CD4-positive, CD25-positive, alpha-beta regulatory T cell (primary cell): ENCODE measurements around the gene TMEM154. TPM values are rescaled to one million over a fixed set of nuclear protein-coding genes. Genes with fewer than 3 reads are reported as not detected.
"Not testable (repeated sequence)": the region's sequence is repeated elsewhere in the genome, so short reads cannot be mapped to it uniquely, and the experiment has no call there.

Experiments used
- ATAC-seq, 2 donors: fragments of 150-1000 bp; cut with Tn5 transposase; one replicate each; pipeline ENCODE4 v1.10.0; 2021; ENCODE audit warnings: low read depth in 2 of 2, moderate number of reproducible peaks in 2 of 2, moderate library complexity in 1 of 2
- DNase-seq, 3 donors: peaks; one replicate each; pipeline versions ENCODE4 v3.0.0 to v3.0.0-alpha.2; 2012 to 2022; ENCODE audit warnings: mixed read lengths in 1 of 3
- H3K27ac ChIP-seq: one replicate; pipeline ENCODE4 v1.7.0; 2013; ENCODE audit warnings: mild to moderate bottlenecking, low read length; ENCODE audit not compliant: insufficient read depth, poor library complexity, severe bottlenecking
- H3K27me3 ChIP-seq: one replicate; pipeline ENCODE4 v1.7.0; 2013; ENCODE audit warnings: low read length; ENCODE audit not compliant: control insufficient read depth, insufficient read depth
- H3K36me3 ChIP-seq: one replicate; pipeline ENCODE4 v1.7.0; 2013; ENCODE audit warnings: mild to moderate bottlenecking, low read length, moderate library complexity; ENCODE audit not compliant: control insufficient read depth, insufficient read depth
- H3K4me1 ChIP-seq: 2 replicates; pipeline ENCODE4 v1.7.0; 2013; ENCODE audit warnings: mild to moderate bottlenecking, low read length; ENCODE audit not compliant: insufficient read depth, control insufficient read depth, poor library complexity, severe bottlenecking
- H3K4me3 ChIP-seq: one replicate; pipeline ENCODE4 v1.7.0; 2013; ENCODE audit warnings: low read depth, mild to moderate bottlenecking, low read length, moderate library complexity
- H3K9me3 ChIP-seq, 2 experiments: 1 replicate in 1 of 2; 2 replicates in 1 of 2; pipeline ENCODE4 v1.7.0; 2013; ENCODE audit warnings: low read length in 2 of 2, mild to moderate bottlenecking in 1 of 2, moderate library complexity in 1 of 2; ENCODE audit not compliant: control insufficient read depth in 2 of 2
- H3K27ac Mint-ChIP-seq, 3 donors: one replicate each; pipeline ENCODE4 v1.8.0; 2020 to 2022; ENCODE audit warnings: mild to moderate bottlenecking in 3 of 3, mixed read lengths in 3 of 3, moderate library complexity in 2 of 3
- H3K27me3 Mint-ChIP-seq: one replicate; pipeline ENCODE4 v1.8.0; 2022; ENCODE audit warnings: mild to moderate bottlenecking, mixed read lengths
- H3K36me3 Mint-ChIP-seq: one replicate; pipeline ENCODE4 v1.8.0; 2020; ENCODE audit warnings: mixed read lengths
- H3K4me1 Mint-ChIP-seq, 4 donors: one replicate each; pipeline ENCODE4 v1.8.0; 2020 to 2022; ENCODE audit warnings: mixed read lengths in 4 of 4, mild to moderate bottlenecking in 1 of 4
- H3K4me3 Mint-ChIP-seq, 4 donors: one replicate each; pipeline ENCODE4 v1.8.0; 2020 to 2022; ENCODE audit warnings: mild to moderate bottlenecking in 4 of 4, mixed read lengths in 4 of 4, moderate library complexity in 3 of 4
- H3K9me3 Mint-ChIP-seq, 7 donors: one replicate each; pipeline ENCODE4 v1.8.0; 2020 to 2022; ENCODE audit warnings: mixed read lengths in 7 of 7, mild to moderate bottlenecking in 3 of 7, moderate library complexity in 2 of 7
- polyA plus RNA-seq, 4 donors: library from polyadenylated mRNA; unstranded; fragments of 300-500 nt; fragmentation: Illumina TruSeq; gene quantifications; one replicate each; pipeline ENCODE4 v1.2.3, GENCODE V29; 2021
- total RNA-seq: library from RNA; stranded (reverse); gene quantifications from one replicate; pipeline ENCODE4 v1.2.3, GENCODE V29; 2022

The TMEM154 gene
- total and polyA plus RNA-seq, 5 donors from 2014 or later = 36.3 to 62.4 (median 55.2) TPM

- peaks cover 17% of the 10 kb centered on the region for H3K36me3 ChIP-seq
- no peak overlapping the region for H3K4me3 Mint-ChIP-seq
- peaks cover 0 to 2% (median 0%) of the 10 kb centered on the region in 7 donors for H3K9me3 Mint-ChIP-seq
- ATAC-seq (no peak), DNase-seq (no peak)
- no peak overlapping the region for H3K4me3 ChIP-seq
- H3K4me1 Mint-ChIP-seq = peaks cover 22 to 62% (median 47%) of the 10 kb centered on the region in 4 donors
- no peak overlapping the region for H3K27ac ChIP-seq
- H3K4me1 ChIP-seq = peaks cover 28% of the 10 kb centered on the region
- H3K27me3 Mint-ChIP-seq = no peaks in the 10 kb centered on the region
- no peak overlapping the region for H3K27ac Mint-ChIP-seq
- peaks cover 30% of the 10 kb centered on the region for H3K36me3 Mint-ChIP-seq
- no peaks in the 10 kb centered on the region for H3K27me3 ChIP-seq
- H3K9me3 ChIP-seq = no peaks in the 10 kb centered on the region
Observed at GRCh38 chr4:152673489-152673888, 6.3 kb downstream of the TMEM154 start.

DNA sequence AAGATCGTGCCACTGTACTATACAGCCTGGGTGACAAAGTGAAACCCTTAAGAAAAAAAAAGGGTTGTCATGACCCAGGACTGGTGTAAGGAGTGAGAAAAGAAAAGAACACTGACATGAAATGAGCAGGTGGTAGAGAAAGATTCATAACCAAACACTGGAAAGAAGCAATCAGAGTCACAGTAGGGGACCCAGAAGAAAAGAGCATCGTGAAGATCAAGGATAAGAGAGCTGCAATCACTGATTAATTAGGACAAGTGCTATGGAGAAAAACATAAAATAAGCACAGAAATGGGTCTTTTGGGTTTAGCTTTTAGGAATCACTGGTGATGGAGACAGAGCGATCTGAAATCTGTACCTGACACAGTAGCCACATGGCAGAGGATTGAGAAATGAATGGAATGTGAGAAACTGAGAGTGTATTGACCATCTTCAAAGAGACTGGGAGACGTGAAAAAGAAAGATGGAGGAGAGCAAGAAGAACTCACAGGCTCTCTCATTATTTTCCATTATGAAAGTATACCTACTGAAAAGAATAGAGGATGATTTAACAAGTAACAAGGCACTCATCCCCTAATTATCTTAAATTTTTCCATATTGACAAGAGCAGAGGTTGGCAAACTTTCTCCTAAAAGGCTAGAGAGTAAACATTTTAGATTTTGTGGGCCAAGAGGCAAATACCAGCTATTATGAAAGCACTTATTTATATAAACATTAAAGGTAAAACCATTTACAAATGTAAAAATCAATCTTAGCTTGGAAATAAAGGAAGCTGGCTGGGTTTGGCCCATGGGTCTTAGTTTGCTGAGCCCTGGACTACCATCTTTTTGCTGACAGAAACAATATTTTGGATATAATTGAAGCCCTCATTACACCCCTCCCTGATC lies 7.3 kb downstream of the TMEM154 start:
- no peak overlapping the region for H3K4me3 ChIP-seq
- ATAC-seq (no peak), DNase-seq (no peak)
- H3K36me3 ChIP-seq = peaks cover 24% of the 10 kb centered on the region
- peaks cover 22 to 54% (median 41%) of the 10 kb centered on the region in 4 donors for H3K4me1 Mint-ChIP-seq
- no peaks in the 10 kb centered on the region for H3K27me3 ChIP-seq
- no peaks in the 10 kb centered on the region for H3K27me3 Mint-ChIP-seq
- peaks cover 30% of the 10 kb centered on the region for H3K36me3 Mint-ChIP-seq
- peaks cover 18% of the 10 kb centered on the region for H3K4me1 ChIP-seq
- no peaks in the 10 kb centered on the region for H3K9me3 ChIP-seq
- no peak overlapping the region for H3K27ac ChIP-seq
- H3K9me3 Mint-ChIP-seq = peaks cover 0 to 2% (median 0%) of the 10 kb centered on the region in 7 donors
- peak overlapping the region in 1 of 4 donors; percentile 2 for H3K4me3 Mint-ChIP-seq
- H3K27ac Mint-ChIP-seq = peak overlapping the region in 2 of 3 donors; percentile 26 to 56

DNA sequence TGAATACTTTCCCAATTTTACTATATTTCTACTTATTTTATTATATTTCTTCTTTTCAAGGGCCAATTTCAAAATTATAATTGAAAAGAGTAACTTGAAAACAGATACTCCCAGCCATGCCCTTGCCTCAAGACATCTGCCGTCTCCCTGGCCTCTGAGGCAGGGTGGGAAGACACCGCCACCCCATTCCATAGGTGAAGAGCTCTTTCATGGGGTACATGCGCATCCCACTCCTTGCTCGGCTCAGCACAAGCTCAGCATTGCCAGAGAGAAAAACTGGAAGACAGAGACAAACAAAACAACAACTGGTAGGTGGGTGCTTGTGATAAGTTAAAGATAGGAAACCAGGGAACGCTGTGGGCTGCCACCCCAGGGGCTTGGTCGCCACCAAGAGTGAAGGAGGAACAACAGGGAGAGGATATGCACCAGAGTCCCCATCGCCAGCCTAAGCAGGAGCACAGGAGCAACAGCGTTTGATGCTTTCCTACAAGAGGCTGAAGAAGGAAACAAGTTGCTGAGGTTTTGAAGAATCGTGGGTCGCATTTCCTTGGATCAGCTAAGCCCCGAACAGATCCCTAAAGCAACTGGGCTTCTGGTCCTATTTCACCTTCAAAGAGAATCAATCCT lies 11.3 kb downstream of the TMEM154 start:
- DNase-seq (no peak), ATAC-seq (no peak)
- Histone ChIP-seq H3K36me3 (peaks cover 12% of the 10 kb centered on the region), H3K27ac (no peak overlapping the region), H3K4me1 (peaks cover 4% of the 10 kb centered on the region), H3K9me3 (no peaks in the 10 kb centered on the region), H3K4me3 (no peak overlapping the region), H3K27me3 (no peaks in the 10 kb centered on the region)
- H3K4me1 Mint-ChIP-seq = peaks cover 27 to 44% (median 32%) of the 10 kb centered on the region in 4 donors
- H3K27me3 Mint-ChIP-seq = no peaks in the 10 kb centered on the region
- H3K36me3 Mint-ChIP-seq = peaks cover 25% of the 10 kb centered on the region
- H3K27ac Mint-ChIP-seq = peak overlapping the region in 1 of 3 donors; percentile 49
- no peak overlapping the region for H3K4me3 Mint-ChIP-seq
- H3K9me3 Mint-ChIP-seq = peaks cover 0 to 2% (median 0%) of the 10 kb centered on the region in 7 donors

DNA sequence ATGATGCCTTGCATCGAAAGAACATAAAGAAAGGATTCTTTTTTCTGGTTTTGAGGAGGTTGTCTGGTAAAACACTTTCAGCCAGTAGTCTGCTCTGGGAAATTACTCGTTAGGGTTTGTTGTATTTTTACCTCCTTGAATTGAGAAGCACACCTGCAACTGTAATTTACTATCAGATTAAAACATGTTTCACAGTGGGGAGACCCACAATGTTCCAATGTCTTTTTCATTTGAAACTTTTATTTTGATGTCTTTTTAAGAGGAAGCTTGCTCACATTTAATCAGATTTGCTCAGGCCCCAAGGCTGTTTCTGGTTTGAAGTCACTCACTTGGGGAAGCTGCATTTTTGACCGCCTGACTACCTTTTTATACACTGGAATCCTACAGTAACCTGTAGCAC lies 12.0 kb downstream of the TMEM154 start:
- peaks cover 0 to 2% (median 0%) of the 10 kb centered on the region in 7 donors for H3K9me3 Mint-ChIP-seq
- Histone ChIP-seq H3K36me3 (peaks cover 12% of the 10 kb centered on the region), H3K27ac (no peak overlapping the region), H3K9me3 (no peaks in the 10 kb centered on the region), H3K4me1 (peaks cover 11% of the 10 kb centered on the region), H3K27me3 (no peaks in the 10 kb centered on the region), H3K4me3 (no peak overlapping the region)
- H3K4me1 Mint-ChIP-seq = peaks cover 34 to 50% (median 38%) of the 10 kb centered on the region in 4 donors
- H3K36me3 Mint-ChIP-seq = peaks cover 31% of the 10 kb centered on the region
- no peaks in the 10 kb centered on the region for H3K27me3 Mint-ChIP-seq
- ATAC-seq = no peak
- no peak overlapping the region for H3K4me3 Mint-ChIP-seq
- DNase-seq = no peak
- peak overlapping the region in 2 of 3 donors; percentile 32 to 70 for H3K27ac Mint-ChIP-seq

DNA sequence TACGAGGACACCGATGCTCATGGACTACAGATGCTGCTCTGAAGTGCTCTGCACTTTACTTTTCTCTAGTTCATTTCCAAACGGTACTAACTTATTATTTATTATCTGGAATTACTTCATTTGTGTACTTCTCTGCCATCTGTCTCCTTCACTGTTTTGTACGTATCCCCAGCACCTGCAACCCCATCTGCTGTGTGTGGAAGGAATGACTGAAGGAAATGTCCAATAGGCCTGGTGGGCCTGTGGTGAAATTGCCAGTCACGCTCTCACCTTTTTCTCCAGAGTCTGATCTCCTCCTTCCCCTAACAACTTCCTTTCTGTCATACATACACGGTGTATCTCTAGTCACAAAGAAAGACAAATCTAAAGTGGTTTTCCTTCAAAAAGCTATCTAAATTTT lies 12.9 kb downstream of the TMEM154 start:
- Mint-ChIP-seq H3K4me3 (peak overlapping the region in 1 of 4 donors; percentile 36), H3K4me1 (peaks cover 32 to 54% (median 38%) of the 10 kb centered on the region in 4 donors), H3K9me3 (peaks cover 0 to 3% (median 0%) of the 10 kb centered on the region in 7 donors), H3K27ac (peak overlapping the region in 2 of 3 donors; percentile 16 to 59), H3K36me3 (peaks cover 32% of the 10 kb centered on the region), H3K27me3 (no peaks in the 10 kb centered on the region)
- H3K4me3 ChIP-seq = no peak overlapping the region
- H3K36me3 ChIP-seq = peaks cover 9% of the 10 kb centered on the region
- peaks cover 17% of the 10 kb centered on the region for H3K4me1 ChIP-seq
- no peak for ATAC-seq
- DNase-seq = no peak
- no peak overlapping the region for H3K27ac ChIP-seq
- no peaks in the 10 kb centered on the region for H3K27me3 ChIP-seq
- no peaks in the 10 kb centered on the region for H3K9me3 ChIP-seq

DNA sequence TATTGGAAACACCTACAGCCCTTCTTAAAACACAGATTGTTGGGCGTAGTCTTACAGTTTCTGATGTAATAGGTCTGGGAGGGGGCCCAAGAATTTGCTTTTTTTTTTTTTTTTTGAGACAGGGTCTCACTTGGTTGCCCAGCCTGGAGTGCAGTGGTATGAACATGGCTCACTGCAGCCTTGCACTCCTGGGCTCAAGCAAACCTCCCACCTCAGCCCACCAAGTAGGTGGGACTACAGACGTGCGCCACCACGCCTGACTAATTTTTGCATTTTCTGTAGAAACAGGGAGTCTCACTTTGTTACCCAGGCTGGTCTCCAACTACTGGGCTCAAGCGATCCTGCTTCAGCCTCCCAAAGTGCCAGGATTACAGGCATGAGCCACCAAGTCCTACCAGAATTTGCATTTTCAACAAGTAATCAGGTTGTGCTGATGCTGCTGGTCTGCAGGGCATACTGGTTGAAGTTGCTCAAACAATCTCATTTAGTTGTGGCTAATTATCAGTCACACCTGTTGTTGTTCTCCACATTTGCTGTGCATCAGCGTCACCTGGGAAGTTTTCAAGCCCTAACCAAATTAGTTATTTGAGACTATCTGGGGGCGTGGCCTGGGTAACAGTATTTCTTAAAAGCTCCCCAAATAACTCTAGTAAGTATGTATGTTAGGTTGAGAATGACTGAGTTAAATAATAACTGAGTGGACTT lies 14.0 kb downstream of the TMEM154 start:
- H3K4me3 ChIP-seq = no peak overlapping the region
- peaks cover 26% of the 10 kb centered on the region for H3K4me1 ChIP-seq
- Mint-ChIP-seq H3K4me1 (peaks cover 40 to 58% (median 43%) of the 10 kb centered on the region in 4 donors), H3K27me3 (no peaks in the 10 kb centered on the region), H3K27ac (peak overlapping the region in 1 of 3 donors; percentile 85), H3K36me3 (peaks cover 28% of the 10 kb centered on the region), H3K4me3 (no peak overlapping the region), H3K9me3 (peaks cover 0 to 3% (median 0%) of the 10 kb centered on the region in 7 donors)
- ATAC-seq (no peak), DNase-seq (no peak)
- H3K27me3 ChIP-seq = no peaks in the 10 kb centered on the region
- H3K36me3 ChIP-seq = peaks cover 9% of the 10 kb centered on the region
- no peaks in the 10 kb centered on the region for H3K9me3 ChIP-seq
- H3K27ac ChIP-seq = no peak overlapping the region

DNA sequence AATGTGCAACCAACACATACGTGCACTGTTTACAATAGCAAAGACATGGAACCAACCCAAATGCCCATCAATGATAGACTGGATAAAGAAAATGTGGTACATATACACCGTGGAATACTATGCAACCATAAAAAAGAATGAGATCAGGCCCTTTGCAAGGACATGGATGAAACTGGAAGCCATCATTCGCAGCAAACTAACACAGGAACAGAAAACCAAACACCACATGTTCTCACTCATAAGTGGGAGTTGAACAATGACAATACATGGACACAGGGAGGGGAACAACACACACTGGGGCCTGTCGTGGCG lies 15.8 kb downstream of the TMEM154 start:
- H3K36me3 Mint-ChIP-seq = peaks cover 38% of the 10 kb centered on the region
- not testable (repeated sequence) for H3K36me3 ChIP-seq, H3K9me3 Mint-ChIP-seq, H3K9me3 ChIP-seq, DNase-seq, H3K27me3 Mint-ChIP-seq, H3K27me3 ChIP-seq, ATAC-seq, H3K27ac ChIP-seq
- H3K4me1 ChIP-seq = peaks cover 26% of the 10 kb centered on the region
- H3K4me3 ChIP-seq = peak overlapping the region; percentile 38
- H3K4me1 Mint-ChIP-seq = peaks cover 42 to 55% (median 45%) of the 10 kb centered on the region in 4 donors
- peak overlapping the region in 3 of 4 donors; percentile 8 to 48 (median 42) for H3K4me3 Mint-ChIP-seq
- peak overlapping the region; percentile 67 to 81 (median 74) for H3K27ac Mint-ChIP-seq
